ENCODE measurements around the gene PLEKHG4B.

The PLEKHG4B gene

DNA sequence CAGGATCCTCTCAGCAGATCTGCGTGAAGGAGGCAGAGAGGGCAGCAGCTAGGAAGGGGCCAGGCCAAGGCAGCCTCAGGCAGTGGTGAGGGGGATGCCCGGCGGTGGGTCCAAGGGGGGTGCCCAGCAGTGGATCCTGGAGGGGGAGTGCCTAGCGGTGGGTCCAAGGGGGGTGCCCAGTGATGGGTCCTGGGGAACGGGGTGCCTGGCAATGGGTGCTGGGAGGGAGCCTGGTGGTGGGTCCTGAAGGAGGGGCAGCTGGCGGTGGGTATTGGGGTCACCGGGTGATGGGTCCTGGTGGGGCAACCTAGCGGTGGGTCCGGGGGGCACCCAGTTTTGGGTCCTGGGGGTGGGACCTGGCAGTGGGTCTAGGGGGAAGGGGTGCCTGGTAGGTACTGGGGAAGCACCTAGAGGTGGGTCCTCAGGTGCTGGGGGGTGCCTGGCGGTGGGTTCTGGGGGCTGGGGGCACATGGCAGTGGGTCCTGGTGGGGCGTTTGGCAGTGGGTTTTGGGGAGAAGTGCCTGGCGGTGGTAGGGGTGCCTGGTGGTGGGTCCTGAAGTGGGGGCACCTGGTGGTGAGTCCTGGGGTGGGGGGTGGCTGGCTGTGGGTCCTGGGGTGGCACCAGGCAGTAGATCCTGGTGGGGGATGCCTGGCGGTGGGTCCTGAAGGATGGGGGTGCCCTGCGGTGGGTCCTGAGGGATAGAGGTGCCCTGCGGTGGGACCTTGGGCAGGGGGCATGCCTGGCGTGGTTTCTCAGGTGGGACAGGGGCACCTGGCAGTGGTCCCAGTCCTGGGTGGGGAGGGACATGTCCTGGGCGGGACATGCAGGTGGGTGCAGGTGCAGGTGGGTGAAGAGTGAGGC is 101.2 kb downstream of the PLEKHG4B start:
- Histone ChIP-seq H4K20me1 (ENCODE audit: insufficient read depth, low read length) (no peaks in the 10 kb centered on the region), H3K9me3 (ENCODE audit: insufficient read depth, low read length) (no peaks in the 10 kb centered on the region), H3K27ac (ENCODE audit: low read length) (no peak overlapping the region), H3K9ac (ENCODE audit: low read length) (no peak overlapping the region), H3K4me1 (ENCODE audit: low read length) (no peaks in the 10 kb centered on the region), H3K4me3 (ENCODE audit: low read length) (no peak overlapping the region), H3K27me3 (ENCODE audit: low read depth, low read length) (no peaks in the 10 kb centered on the region), H3K79me2 (ENCODE audit: low read length) (no peaks in the 10 kb centered on the region), H3K4me2 (ENCODE audit: low read length) (no peak overlapping the region), H3K36me3 (replicated peaks; ENCODE audit: low read depth, low read length) (no peaks in the 10 kb centered on the region), H2AFZ (ENCODE audit: low read depth, low read length) (no peak overlapping the region)
- TF ChIP-seq, protein P1, sequence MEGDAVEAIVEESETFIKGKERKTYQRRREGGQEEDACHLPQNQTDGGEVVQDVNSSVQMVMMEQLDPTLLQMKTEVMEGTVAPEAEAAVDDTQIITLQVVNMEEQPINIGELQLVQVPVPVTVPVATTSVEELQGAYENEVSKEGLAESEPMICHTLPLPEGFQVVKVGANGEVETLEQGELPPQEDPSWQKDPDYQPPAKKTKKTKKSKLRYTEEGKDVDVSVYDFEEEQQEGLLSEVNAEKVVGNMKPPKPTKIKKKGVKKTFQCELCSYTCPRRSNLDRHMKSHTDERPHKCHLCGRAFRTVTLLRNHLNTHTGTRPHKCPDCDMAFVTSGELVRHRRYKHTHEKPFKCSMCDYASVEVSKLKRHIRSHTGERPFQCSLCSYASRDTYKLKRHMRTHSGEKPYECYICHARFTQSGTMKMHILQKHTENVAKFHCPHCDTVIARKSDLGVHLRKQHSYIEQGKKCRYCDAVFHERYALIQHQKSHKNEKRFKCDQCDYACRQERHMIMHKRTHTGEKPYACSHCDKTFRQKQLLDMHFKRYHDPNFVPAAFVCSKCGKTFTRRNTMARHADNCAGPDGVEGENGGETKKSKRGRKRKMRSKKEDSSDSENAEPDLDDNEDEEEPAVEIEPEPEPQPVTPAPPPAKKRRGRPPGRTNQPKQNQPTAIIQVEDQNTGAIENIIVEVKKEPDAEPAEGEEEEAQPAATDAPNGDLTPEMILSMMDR (IDR thresholded peaks at IDR 0.05; ENCODE audit: low read depth, low read length) = no peak
- no peak for TF ChIP-seq EZH2phosphoT487 (IDR thresholded peaks at IDR 0.05; ENCODE audit: low read depth)

DNA sequence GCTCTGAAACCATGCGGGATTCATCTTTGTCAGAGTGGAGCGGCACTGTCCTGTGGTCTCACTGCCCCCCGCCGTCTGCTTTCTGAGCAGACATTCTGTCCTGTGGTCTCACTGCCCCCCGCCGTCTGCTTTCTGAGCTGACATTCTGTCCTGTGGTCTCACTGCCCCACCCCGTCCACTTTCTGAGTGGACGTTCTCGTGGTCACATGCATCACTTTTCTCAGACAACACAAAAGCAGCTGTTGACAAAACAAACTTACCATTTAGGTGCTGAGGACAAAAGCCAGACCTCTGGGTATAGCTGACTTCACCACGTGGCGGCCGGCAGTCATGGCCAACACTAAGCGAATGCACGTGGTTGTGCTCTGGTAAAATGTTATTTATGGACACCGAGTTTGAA is 102.1 kb downstream of the PLEKHG4B start:
- Histone ChIP-seq H3K79me2 (ENCODE audit: low read length) (no peaks in the 10 kb centered on the region), H3K36me3 (replicated peaks; ENCODE audit: low read depth, low read length) (no peaks in the 10 kb centered on the region), H4K20me1 (ENCODE audit: insufficient read depth, low read length) (no peaks in the 10 kb centered on the region), H3K27ac (ENCODE audit: low read length) (no peak overlapping the region), H3K9ac (ENCODE audit: low read length) (no peak overlapping the region), H3K27me3 (ENCODE audit: low read depth, low read length) (no peaks in the 10 kb centered on the region), H3K4me1 (ENCODE audit: low read length) (no peaks in the 10 kb centered on the region), H3K9me3 (ENCODE audit: insufficient read depth, low read length) (no peaks in the 10 kb centered on the region), H3K4me3 (ENCODE audit: low read length) (no peak overlapping the region), H3K4me2 (ENCODE audit: low read length) (no peak overlapping the region), H2AFZ (ENCODE audit: low read depth, low read length) (no peak overlapping the region)
- TF ChIP-seq EZH2phosphoT487 (IDR thresholded peaks at IDR 0.05; ENCODE audit: low read depth) = no peak
- TF ChIP-seq, protein P1 (IDR thresholded peaks at IDR 0.05; ENCODE audit: low read depth, low read length) = no peak

DNA sequence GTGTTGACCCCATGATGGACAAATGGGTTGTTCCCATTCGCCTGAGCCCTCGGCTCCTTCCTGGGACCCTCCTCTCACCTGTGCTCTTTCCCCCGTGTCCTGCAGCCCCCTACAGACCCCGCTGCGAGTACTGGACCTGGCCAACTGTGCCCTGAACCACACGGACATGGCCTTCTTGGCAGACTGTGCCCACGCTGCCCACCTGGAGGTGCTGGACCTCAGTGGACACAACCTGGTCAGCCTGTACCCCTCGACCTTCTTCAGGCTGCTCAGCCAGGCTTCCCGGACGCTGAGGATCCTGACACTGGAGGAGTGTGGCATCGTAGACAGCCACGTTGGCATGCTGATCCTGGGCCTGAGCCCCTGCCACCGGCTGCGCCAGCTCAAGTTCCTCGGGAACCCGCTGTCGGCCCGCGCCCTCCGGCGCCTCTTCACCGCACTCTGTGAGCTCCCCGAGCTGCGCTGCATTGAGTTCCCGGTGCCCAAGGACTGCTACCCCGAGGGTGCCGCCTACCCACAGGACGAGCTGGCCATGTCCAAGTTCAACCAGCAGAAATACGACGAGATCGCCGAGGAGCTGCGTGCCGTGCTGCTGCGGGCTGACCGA is 102.7 kb downstream of the PLEKHG4B start:
- Histone ChIP-seq H3K27me3 (ENCODE audit: low read depth, low read length) (no peaks in the 10 kb centered on the region), H3K36me3 (replicated peaks; ENCODE audit: low read depth, low read length) (no peaks in the 10 kb centered on the region), H3K79me2 (ENCODE audit: low read length) (no peaks in the 10 kb centered on the region), H3K4me1 (ENCODE audit: low read length) (no peaks in the 10 kb centered on the region), H2AFZ (ENCODE audit: low read depth, low read length) (no peak overlapping the region), H3K9ac (ENCODE audit: low read length) (no peak overlapping the region), H3K4me2 (ENCODE audit: low read length) (no peak overlapping the region), H3K4me3 (ENCODE audit: low read length) (no peak overlapping the region), H4K20me1 (ENCODE audit: insufficient read depth, low read length) (no peaks in the 10 kb centered on the region), H3K9me3 (ENCODE audit: insufficient read depth, low read length) (no peaks in the 10 kb centered on the region), H3K27ac (ENCODE audit: low read length) (no peak overlapping the region)
- TF ChIP-seq, protein P1 (IDR thresholded peaks at IDR 0.05; ENCODE audit: low read depth, low read length) = no peak
- TF ChIP-seq EZH2phosphoT487 (IDR thresholded peaks at IDR 0.05; ENCODE audit: low read depth) = no peak

DNA sequence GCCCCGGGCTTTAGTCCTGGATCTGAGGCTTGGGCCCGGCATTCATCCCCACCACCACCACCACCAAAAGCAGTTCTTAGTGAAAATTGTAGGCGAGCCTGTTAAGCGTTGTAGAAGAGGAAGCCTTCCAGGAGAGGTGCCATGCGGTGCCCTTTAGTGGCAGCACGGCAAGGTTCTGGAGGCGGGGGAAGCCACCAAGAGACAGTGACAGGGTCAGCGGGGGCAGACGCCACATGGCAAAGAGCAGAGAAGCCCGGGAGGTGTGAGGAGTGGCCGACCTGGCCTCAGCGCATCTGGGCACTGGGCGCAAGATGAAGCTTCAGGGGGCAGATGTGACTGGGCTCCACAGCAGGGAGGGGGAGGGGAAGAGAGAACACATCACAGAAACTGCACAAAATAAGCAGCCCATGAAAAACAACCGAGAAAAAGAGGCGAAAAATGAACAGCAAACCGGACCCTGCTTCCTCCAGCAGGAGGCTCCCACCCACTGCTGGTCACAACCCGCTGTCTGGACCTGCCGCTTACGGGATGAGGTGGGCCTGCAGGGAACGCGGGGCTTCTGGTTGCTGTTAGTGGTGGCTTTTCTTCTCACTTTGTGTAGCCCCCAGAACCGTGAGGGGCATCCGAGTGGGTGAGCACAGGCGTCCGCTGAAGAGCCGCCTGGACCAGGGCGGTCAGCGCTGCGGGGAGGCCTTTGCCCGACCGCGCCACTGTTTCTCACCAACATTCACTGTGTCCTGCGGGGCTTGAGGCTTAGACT is 103.6 kb downstream of the PLEKHG4B start:
- TF ChIP-seq, protein P1 (IDR thresholded peaks at IDR 0.05; ENCODE audit: low read depth, low read length) = no peak
- TF ChIP-seq EZH2phosphoT487 (IDR thresholded peaks at IDR 0.05; ENCODE audit: low read depth) = no peak
- H3K9ac ChIP-seq (ENCODE audit: low read length) = no peak overlapping the region
- no peak overlapping the region for H3K27ac ChIP-seq (ENCODE audit: low read length)
- H3K4me1 ChIP-seq (ENCODE audit: low read length) = no peaks in the 10 kb centered on the region
- H3K79me2 ChIP-seq (ENCODE audit: low read length) = no peaks in the 10 kb centered on the region
- no peaks in the 10 kb centered on the region for H4K20me1 ChIP-seq (ENCODE audit: insufficient read depth, low read length)
- no peak overlapping the region for H3K4me2 ChIP-seq (ENCODE audit: low read length)
- H3K36me3 ChIP-seq (replicated peaks; ENCODE audit: low read depth, low read length) = no peaks in the 10 kb centered on the region
- H3K27me3 ChIP-seq (ENCODE audit: low read depth, low read length) = no peaks in the 10 kb centered on the region
- no peak overlapping the region for H3K4me3 ChIP-seq (ENCODE audit: low read length)
- H3K9me3 ChIP-seq (ENCODE audit: insufficient read depth, low read length) = no peaks in the 10 kb centered on the region
- H2AFZ ChIP-seq (ENCODE audit: low read depth, low read length) = no peak overlapping the region

All from OCI-LY3 (cell line).